Glutamatergic neuron (in vitro differentiated cells): ENCODE measurements around the gene SMO. TPM values are rescaled to one million over a fixed set of nuclear protein-coding genes. Genes with fewer than 3 reads are reported as not detected.

ENCODE experiments used
- DNase-seq: peaks from one replicate; pipeline ENCODE4 v3.0.0; 2022
- H3K27ac Mint-ChIP-seq: one replicate; pipeline ENCODE4 v1.8.0; 2020; ENCODE audit warnings: mild to moderate bottlenecking, mixed read lengths, inconsistent platforms; ENCODE audit not compliant: unreplicated experiment
- H3K27me3 Mint-ChIP-seq: one replicate; pipeline ENCODE4 v1.8.0; 2020; ENCODE audit warnings: mild to moderate bottlenecking, moderate library complexity, mixed read lengths, inconsistent platforms; ENCODE audit not compliant: unreplicated experiment
- H3K36me3 Mint-ChIP-seq: one replicate; pipeline ENCODE4 v1.8.0; 2020; ENCODE audit warnings: mild to moderate bottlenecking, mixed read lengths, inconsistent platforms; ENCODE audit not compliant: unreplicated experiment
- H3K4me1 Mint-ChIP-seq: one replicate; pipeline ENCODE4 v1.8.0; 2020; ENCODE audit warnings: mild to moderate bottlenecking, low read depth, mixed read lengths, inconsistent platforms; ENCODE audit not compliant: unreplicated experiment
- H3K4me3 Mint-ChIP-seq: one replicate; pipeline ENCODE4 v1.8.0; 2020; ENCODE audit warnings: mild to moderate bottlenecking, mixed read lengths, inconsistent platforms; ENCODE audit not compliant: unreplicated experiment
- H3K9me3 Mint-ChIP-seq: one replicate; pipeline ENCODE4 v1.8.0; 2020; ENCODE audit warnings: mild to moderate bottlenecking, moderate library complexity, mixed read lengths, inconsistent platforms; ENCODE audit not compliant: unreplicated experiment
- total RNA-seq: library from RNA; stranded (reverse); fragmentation: NEBNext Ultra II Directional; extraction: Animal tissue kit (Norgen Biotek cat#: 25700); gene quantifications from one replicate; pipeline ENCODE4 v1.2.1, GENCODE V29; 2021; ENCODE audit not compliant: unreplicated experiment
- TF ChIP-seq, protein P1 (sequence below): fragments of 200-600 bp; sonication (generic); IDR thresholded peaks from one replicate; pipeline ENCODE4 v1.5.0; 2021; ENCODE audit not compliant: partially characterized antibody, unreplicated experiment

The SMO gene
- total RNA-seq, 1 donor from 2014 or later: 5.9 TPM

DNA sequence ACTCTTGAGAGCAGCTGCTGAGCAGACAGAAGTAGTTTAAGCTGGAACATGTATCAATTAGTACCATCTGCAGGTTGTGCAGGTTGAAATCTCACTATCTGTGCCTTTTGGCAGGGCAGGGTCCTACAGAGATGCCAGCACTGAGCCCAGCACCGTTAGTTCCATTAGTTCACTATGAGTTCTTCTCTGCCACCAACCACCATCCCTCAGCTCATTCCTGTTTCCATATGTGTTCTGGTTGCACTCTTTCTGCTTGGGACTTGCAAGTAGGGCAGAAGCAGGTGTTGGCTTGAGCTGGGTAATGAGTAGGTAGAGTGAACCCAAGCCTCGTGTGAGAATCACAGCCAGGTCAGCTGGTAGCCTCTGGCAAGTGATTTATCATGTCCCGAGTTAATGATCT is 2.8 kb downstream of the SMO start:
- Mint-ChIP-seq H3K4me1 (peaks cover 8% of the 10 kb centered on the region), H3K36me3 (peaks cover 5% of the 10 kb centered on the region)

DNA sequence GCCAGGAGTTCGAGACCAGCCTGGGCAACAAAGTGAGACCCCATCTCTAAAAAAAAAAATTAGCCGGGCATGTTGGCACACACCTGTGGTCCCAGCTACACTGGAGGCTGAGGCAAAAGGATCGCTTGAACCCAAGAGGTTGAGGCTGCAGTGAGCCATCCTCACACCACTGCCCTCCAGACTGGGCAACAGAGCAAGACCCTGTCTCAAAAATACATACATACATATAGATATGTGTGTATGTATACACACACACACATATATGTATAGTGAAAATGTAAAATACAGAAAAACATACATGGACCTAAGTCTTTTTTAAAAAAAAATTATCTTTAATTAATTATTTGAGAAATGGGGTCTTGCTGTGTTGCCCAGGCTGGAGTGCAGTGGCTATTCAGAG is 5.5 kb downstream of the SMO start:
- Mint-ChIP-seq H3K36me3 (no peaks in the 10 kb centered on the region), H3K27me3 (peaks cover 5% of the 10 kb centered on the region), H3K4me3 (no peak overlapping the region), H3K4me1 (peaks cover 5% of the 10 kb centered on the region), H3K9me3 (peaks cover 2% of the 10 kb centered on the region), H3K27ac (no peak overlapping the region)
- TF ChIP-seq, protein P1, sequence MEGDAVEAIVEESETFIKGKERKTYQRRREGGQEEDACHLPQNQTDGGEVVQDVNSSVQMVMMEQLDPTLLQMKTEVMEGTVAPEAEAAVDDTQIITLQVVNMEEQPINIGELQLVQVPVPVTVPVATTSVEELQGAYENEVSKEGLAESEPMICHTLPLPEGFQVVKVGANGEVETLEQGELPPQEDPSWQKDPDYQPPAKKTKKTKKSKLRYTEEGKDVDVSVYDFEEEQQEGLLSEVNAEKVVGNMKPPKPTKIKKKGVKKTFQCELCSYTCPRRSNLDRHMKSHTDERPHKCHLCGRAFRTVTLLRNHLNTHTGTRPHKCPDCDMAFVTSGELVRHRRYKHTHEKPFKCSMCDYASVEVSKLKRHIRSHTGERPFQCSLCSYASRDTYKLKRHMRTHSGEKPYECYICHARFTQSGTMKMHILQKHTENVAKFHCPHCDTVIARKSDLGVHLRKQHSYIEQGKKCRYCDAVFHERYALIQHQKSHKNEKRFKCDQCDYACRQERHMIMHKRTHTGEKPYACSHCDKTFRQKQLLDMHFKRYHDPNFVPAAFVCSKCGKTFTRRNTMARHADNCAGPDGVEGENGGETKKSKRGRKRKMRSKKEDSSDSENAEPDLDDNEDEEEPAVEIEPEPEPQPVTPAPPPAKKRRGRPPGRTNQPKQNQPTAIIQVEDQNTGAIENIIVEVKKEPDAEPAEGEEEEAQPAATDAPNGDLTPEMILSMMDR: no peak
- DNase-seq: no peak

More for the DNA sequence above, 2.8 kb downstream of the SMO start:
- DNase-seq: no peak
- Mint-ChIP-seq H3K27me3 (peaks cover 12% of the 10 kb centered on the region), H3K9me3 (peaks cover 2% of the 10 kb centered on the region), H3K27ac (no peak overlapping the region), H3K4me3 (no peak overlapping the region)
- TF ChIP-seq, protein P1: no peak

DNA sequence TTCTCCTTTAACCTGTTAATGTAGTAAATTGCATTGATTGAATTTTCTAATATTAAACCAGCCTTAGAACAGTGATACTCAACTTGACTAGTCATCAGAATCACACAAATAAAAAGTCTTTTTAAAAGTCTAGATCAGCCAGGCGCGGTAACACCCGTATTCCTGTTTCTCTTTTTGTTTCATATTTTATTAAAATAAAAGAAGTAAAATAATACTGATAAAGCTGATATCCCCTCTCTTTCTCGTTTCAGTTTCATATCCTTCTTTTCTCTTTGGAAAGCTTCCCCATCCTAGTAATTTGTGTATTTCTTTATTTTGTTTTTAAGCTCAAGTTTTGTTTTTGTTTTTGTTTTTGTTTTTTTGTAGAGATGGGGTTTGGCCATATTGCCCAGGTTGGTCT is 9.3 kb downstream of the SMO start:
- TF ChIP-seq, protein P1: no peak
- H3K27ac Mint-ChIP-seq: no peak overlapping the region
- H3K9me3 Mint-ChIP-seq: no peaks in the 10 kb centered on the region
- peaks cover 3% of the 10 kb centered on the region for H3K27me3 Mint-ChIP-seq
- no peaks in the 10 kb centered on the region for H3K36me3 Mint-ChIP-seq
- no peaks in the 10 kb centered on the region for H3K4me1 Mint-ChIP-seq
- DNase-seq: no peak
- H3K4me3 Mint-ChIP-seq: no peak overlapping the region

DNA sequence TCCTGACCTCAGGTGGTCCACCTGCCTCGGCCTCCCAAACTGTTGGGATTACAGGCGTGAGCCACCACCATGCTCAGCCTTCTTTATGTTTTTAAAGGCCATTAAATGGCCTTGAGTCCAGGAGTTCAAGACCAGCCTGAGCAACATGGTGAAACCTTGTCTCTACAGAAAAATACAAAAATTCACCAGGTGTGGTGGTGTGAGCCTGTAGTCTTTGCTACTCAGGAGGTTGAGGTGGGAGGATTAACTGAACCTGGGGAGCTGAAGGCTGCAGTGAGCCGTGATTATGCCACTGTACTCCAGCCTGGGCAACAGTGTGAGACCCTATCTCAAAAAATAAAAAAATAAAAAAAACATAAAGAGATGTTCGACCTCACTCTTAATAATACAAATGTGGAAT is 11.0 kb downstream of the SMO start:
- no peaks in the 10 kb centered on the region for H3K9me3 Mint-ChIP-seq
- TF ChIP-seq, protein P1: no peak
- H3K4me1 Mint-ChIP-seq: no peaks in the 10 kb centered on the region
- H3K27ac Mint-ChIP-seq: no peak overlapping the region
- no peak for DNase-seq
- H3K36me3 Mint-ChIP-seq: no peaks in the 10 kb centered on the region
- H3K27me3 Mint-ChIP-seq: peaks cover 3% of the 10 kb centered on the region
- no peak overlapping the region for H3K4me3 Mint-ChIP-seq

DNA sequence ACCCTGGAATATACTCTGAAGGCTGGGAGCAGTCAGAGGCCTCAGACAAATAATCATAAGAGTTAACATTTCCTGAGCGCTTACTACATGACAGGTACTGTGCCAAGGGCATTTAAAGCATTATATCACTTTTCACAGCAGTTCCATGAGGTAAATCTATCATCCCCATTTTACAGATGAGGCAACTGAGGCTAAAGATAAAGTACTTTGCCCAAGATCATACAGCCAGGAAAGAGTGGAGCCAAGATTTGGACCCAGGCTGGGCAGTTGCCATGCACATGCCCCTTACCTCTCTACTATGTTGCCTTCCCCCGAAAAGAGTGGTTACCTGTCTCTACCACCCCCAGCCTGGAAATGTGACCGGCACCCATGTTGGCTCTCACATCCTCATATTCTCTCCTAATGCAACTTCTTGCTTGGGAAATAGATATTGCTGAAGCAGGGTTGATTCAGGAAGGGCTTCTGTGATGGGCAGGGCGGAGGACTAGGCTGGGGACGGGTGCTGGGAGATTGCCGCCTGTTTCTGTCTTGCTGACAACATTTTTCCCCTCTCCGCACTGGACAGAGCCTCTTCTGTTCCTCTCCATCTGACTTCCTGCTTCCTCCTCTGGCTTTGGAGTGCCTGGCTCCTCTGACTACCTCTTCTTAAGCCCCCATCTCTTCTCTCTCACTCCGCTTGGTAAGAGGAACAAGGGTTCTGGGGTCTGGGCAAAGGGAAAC is 13.8 kb downstream of the SMO start:
- no peak overlapping the region for H3K4me3 Mint-ChIP-seq
- no peak for DNase-seq
- H3K27me3 Mint-ChIP-seq: peaks cover 3% of the 10 kb centered on the region
- H3K27ac Mint-ChIP-seq: no peak overlapping the region
- TF ChIP-seq, protein P1: no peak
- H3K36me3 Mint-ChIP-seq: no peaks in the 10 kb centered on the region
- H3K9me3 Mint-ChIP-seq: no peaks in the 10 kb centered on the region
- H3K4me1 Mint-ChIP-seq: no peaks in the 10 kb centered on the region
